Stimulated activated CD8-positive, alpha-beta memory T cell treated with anti-CD3 and anti-CD28 coated beads, Interleukin-15, amount 100 ng/mL, for 48 hours (primary cell): ENCODE measurements around the gene RTL9.

Experiments used
- DNase-seq, 2 donors: peaks; one replicate each; pipeline ENCODE4 v3.0.0-alpha.2; 2020; ENCODE audit warnings: low read depth in 2 of 2

RTL9 gene

GRCh38 chrX:110341189-110342035 is 17.2 kb upstream of the RTL9 start:
- no peak for DNase-seq

DNA sequence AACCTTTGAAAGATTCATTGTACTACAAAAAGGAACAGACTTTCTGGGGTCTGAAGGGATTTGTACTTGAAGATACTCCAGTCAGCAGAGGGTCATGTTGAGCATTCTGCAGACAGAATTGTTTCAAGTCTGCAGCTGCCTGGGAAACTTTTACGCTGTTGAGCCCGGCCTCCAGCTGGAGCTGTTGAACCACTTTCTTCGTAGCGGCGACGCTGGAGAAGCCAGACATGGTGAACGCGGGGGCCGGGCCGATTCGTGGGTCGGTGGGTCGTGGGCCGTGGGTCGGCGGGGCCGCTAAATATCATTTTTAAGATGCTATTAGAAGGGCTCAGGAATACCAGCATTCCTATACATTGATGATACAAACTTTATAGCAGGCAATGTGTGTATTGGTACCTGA is 12.0 kb upstream of the RTL9 start:
- DNase-seq = no peak

DNA sequence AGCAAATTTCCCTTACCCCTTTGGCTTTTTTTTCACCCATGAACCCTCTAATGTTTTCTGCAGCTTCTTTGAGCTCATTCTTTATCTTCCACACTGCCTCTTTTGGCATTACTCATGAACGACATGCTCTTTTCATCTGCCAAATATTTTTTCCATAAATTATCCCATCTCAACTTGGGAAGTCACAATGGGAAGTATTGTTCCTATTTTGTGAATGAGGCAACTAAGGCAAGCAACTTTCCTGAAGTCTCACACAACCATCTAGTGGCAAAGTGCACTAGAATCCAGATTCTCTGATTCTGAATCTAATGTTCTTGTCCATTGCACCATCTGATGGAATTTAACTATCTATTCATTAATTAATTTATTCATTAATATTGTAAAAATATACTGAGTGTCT is 625 bp downstream of the RTL9 start:
- no peak for DNase-seq

- DNase-seq = no peak
Observed at GRCh38 chrX:110363244-110363643, 4.6 kb downstream of the RTL9 start.

DNA sequence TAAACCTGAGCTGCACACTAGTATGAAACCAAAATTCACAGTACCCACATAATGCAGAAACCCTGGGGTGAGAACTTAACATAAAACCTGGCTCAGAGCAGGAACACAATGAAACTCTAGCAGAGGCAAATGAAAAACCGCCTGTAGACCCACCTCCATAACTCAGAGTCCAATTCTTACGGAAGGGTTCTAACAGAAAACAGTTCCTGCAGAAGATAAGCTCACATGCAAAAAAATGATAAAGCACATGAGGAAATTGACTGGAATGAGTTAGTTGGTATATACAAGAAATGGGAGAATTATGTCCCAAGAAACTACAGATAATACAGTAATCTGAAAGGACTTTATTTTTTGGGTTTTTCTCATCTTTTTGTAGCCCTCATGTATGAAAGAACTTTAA is 14.7 kb downstream of the RTL9 start:
- no peak for DNase-seq

DNA sequence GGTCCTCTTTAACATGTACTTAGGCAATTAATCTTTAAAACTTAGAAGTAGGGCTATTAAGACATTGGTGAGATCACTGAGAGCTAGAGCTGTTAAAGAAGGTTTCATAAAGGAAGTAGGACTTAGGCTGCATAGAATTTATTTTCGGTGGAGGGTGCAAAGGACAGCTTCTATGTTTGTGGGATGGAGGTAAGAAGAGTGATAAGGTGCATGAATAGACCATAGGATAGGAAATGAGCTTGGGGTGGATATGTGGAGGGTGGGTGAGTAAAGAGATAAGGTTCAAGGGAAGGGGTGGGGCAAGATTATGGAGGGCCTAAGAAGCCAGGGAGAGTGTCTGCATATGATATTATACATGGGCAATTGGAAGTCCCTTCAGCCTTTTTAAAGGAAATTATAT is 15.9 kb downstream of the RTL9 start:
- no peak for DNase-seq

- DNase-seq = no peak
Observed at GRCh38 chrX:110381216-110381615, 22.6 kb downstream of the RTL9 start.

- no peak for DNase-seq
Observed at GRCh38 chrX:110383414-110383813, 24.8 kb downstream of the RTL9 start.

DNA sequence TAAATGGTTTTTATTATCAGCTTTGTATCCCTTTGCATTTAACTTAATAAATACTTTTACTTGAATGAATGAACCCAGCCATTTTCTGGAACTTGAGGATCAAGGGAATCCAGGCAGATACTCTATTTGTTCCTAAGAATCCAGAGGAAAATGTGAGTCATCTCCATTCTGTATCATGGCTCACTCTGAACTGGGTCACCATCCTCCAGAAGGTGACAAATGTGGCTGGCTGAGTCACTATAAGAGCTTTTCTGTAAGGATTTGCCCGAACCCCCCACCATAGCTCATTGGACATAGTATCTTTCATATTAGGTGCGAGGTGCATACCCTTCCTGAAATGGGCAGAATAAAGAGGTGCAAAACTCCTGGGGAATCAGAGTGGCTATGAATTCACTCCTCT is 25.8 kb downstream of the RTL9 start:
- no peak for DNase-seq

DNA sequence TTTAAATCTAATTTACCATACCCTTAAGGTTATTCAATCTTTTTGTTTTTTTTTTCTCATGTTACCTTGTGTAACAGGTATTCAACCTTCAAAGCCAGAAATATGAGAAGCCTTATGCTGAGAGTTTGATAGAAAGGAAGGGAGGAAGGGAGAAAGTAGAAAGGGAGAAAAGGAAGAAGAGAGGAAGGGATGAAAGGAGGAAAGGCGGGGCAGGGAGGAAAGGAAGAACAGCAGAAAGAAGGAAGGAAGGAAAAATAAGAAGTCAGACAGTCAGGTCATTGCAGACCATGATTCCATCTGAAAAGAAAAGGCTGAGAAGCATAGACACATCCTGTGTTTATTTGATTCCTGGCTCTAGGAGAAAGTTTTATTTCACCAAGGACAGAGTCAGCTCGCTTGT is 30.9 kb downstream of the RTL9 start:
- DNase-seq = no peak

GRCh38 chrX:110391086-110391485 is 32.4 kb downstream of the RTL9 start:
- DNase-seq = no peak

DNA sequence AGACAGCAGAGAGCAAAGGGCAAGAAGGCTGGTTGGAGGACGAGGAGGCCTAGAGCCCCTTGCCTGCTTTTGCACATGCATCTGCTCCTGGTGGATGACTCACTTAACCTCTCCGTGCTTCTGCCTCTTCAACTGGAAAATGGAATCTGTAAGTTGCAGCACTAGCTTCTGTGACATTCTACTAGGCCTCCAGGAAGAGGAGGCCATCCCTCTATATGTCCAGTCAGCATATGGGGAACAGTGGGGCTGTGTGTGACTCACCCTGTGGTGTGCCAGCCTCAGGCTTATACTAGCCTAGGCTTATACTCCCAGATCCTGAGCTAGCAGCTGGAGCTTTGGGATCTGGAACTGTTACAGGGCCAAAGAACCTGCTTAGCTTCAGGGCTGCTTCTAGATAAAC is 36.0 kb downstream of the RTL9 start:
- no peak for DNase-seq

- DNase-seq = no peak
Observed at GRCh38 chrX:110395877-110396276, 37.2 kb downstream of the RTL9 start.

DNA sequence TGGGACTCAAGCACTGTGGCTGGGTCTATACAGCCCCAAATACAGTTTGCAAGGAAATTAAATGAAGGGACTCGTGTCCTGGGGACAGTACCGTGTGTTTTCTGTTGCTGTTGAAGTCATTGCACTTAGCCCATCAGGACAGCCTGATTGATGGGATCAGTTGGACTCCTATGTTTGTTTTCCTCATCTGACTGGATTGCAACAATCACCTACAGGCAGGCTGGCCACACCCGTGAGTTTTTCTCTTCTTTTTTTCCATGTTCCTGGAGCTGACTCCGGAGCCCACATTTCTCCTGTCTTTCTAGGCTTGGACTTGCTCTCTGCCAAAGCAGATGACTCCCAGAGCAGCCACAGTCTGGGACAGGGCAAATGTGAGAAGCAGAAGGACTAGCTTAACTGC is 38.1 kb downstream of the RTL9 start:
- DNase-seq = no peak

GRCh38 chrX:110397339-110397738 is 38.7 kb downstream of the RTL9 start:
- DNase-seq = no peak

DNA sequence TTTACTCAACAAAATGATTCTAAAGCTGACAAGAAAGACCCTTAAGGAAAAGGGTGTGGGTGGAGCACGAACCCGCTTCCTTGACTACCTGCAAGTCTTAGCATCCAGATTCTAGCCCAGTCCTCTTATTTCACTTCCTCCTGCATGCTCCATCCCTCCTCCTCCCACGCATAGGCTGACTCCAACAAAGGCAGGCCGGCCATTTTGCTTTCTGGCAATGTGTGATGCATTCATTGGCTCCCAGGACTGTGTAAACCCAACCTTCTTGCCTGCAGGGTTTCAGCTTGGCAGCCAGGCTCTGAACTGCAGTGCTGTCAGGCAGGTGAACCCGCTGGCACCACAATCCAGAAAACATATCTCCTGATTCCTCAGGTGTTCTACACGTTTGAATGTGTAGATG is 39.3 kb downstream of the RTL9 start:
- no peak for DNase-seq

DNA sequence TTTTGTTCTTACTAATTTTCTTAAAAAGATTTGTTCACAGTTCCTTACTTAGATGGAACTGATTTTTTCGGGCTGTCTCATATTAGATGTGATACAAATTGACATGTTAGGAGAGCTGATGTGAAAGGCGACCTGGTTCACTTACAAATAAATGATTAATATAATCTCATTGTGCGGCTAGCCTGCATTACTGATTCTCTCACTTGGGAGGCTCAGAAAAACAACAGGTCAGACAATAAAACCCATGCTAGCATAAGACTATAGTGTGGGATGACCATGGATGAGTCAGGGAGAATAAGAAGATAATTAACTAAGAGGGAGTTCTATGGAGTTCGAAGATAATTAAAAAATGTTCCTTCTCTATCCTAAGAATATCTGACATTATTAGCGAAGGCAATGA is 40.8 kb downstream of the RTL9 start:
- no peak for DNase-seq

GRCh38 chrX:110399966-110400365 is 41.3 kb downstream of the RTL9 start:
- DNase-seq = no peak

DNA sequence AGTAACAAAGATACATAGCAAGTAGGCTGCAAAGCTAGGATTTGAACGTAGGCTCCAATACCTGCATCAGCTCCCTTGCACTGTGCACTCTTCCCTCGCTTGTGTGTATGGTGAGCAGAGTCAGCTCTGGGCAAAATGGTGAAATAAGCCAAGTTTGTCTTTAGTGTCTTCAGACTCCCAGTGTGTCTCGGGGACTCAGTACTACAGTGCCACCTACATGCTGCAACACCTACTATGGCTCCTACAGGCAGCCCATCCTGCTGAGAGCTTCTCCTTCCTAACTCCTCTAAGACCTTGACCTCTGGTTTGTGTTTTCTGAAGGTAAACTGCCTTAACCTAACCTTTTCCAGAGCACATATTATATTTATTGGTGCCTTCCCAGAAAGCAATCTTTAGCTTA is 42.5 kb downstream of the RTL9 start:
- no peak for DNase-seq

GRCh38 chrX:110402091-110402849 is 43.6 kb downstream of the RTL9 start:
- no peak for DNase-seq

DNA sequence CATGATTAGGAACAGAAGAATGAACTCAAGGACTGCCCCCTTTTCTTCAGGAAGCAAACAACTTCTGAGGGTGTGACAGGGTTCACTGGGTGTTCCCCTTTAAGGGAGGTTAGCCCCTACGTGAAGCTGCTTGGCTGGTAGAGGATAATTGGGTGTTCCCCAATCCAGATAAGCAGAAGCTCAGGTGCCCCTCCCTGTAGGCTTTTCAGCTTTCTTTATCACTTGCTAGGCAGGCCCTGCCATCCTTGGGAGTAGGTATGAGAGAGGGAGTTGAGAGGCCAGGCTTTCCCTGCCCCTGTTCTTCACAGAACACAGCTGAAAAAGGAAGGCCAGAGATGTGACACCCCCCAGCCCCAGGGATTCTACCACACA is 44.2 kb downstream of the RTL9 start:
- DNase-seq = no peak

- no peak for DNase-seq
Observed at GRCh38 chrX:110403441-110404238, 45.0 kb downstream of the RTL9 start.

GRCh38 chrX:110404376-110404775 is 45.7 kb downstream of the RTL9 start:
- no peak for DNase-seq
